HFFc6 (cell line): ENCODE results near the gene GFER. TPM values are rescaled to one million over a fixed set of nuclear protein-coding genes. Genes with fewer than 3 reads are reported as not detected.
"Not testable (repeated sequence)": the region's sequence is repeated elsewhere in the genome, so short reads cannot be mapped to it uniquely, and the experiment has no call there.

Experiments used
- DNase-seq: peaks from one replicate; pipeline ENCODE4 v3.0.0-alpha.2; 2018
- H3K27ac Mint-ChIP-seq: 2 replicates; pipeline ENCODE4 v1.8.0; 2020; ENCODE audit warnings: mild to moderate bottlenecking, mixed read lengths
- H3K27me3 Mint-ChIP-seq: 2 replicates; pipeline ENCODE4 v1.8.0; 2021; ENCODE audit warnings: mild to moderate bottlenecking, moderate library complexity, mixed read lengths; ENCODE audit not compliant: insufficient read depth
- H3K36me3 Mint-ChIP-seq: 2 replicates; pipeline ENCODE4 v1.8.0; 2021; ENCODE audit warnings: low read depth, mixed read lengths
- H3K4me1 Mint-ChIP-seq: 2 replicates; pipeline ENCODE4 v1.8.0; 2020; ENCODE audit warnings: low read depth, mixed read lengths
- H3K4me3 Mint-ChIP-seq: 2 replicates; pipeline ENCODE4 v1.8.0; 2020; ENCODE audit warnings: mild to moderate bottlenecking, moderate library complexity, mixed read lengths
- H3K9me3 Mint-ChIP-seq: 2 replicates; pipeline ENCODE4 v1.8.0; 2020; ENCODE audit warnings: mild to moderate bottlenecking, mixed read lengths
- CTCF ChIP-seq: fragments of 200-600 bp; sonication (generic); IDR thresholded peaks from 2 replicates; pipeline ENCODE4 v1.5.0; 2021; ENCODE audit warnings: antibody characterized with exemption, mild to moderate bottlenecking
- total RNA-seq, 6 experiments: library from RNA; stranded (reverse); fragmentation: NEBNext Ultra II Directional; extraction: Animal tissue kit (Norgen Biotek cat#: 25700); gene quantifications; 2 replicates in 1 of 6; 3 replicates in 5 of 6; pipeline ENCODE4 v1.2.3, GENCODE V29; 2021

The GFER gene
- total RNA-seq, 6 experiments from 2014 or later, result 28.8 to 45.5 (median 40.2) TPM

DNA sequence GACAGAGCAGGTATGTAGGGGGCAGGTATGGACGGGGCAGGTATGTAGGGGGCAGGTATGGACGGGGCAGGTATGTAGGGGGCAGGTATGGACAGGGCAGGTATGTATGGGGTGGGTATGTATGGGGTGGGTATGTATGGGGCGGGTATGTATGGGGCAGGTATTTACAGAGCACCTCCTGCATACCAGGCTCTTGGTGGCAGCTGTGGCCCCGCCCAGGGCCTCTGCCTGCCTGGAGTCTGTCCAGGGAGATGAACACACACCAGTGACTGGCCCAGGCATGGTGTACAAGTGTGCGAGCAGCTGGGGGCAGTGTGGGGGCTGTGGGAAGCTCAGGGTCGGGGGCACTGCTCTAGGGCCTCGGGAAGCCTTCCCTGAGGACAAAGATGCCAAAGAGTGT lies 33.9 kb upstream of the GFER start:
- no peaks in the 10 kb centered on the region for H3K9me3 Mint-ChIP-seq
- TF ChIP-seq CTCF, result no peak
- H3K4me3 Mint-ChIP-seq, result no peak overlapping the region
- H3K27me3 Mint-ChIP-seq, result peaks cover 9% of the 10 kb centered on the region
- no peak overlapping the region for H3K27ac Mint-ChIP-seq
- H3K4me1 Mint-ChIP-seq, result no peaks in the 10 kb centered on the region
- DNase-seq, result no peak
- H3K36me3 Mint-ChIP-seq, result no peaks in the 10 kb centered on the region

GRCh38 chr16:1950559-1950958 lies 33.4 kb upstream of the GFER start:
- no peak for TF ChIP-seq CTCF
- no peaks in the 10 kb centered on the region for H3K9me3 Mint-ChIP-seq
- DNase-seq, result no peak
- no peaks in the 10 kb centered on the region for H3K36me3 Mint-ChIP-seq
- peaks cover 10% of the 10 kb centered on the region for H3K27me3 Mint-ChIP-seq
- H3K27ac Mint-ChIP-seq, result no peak overlapping the region
- no peaks in the 10 kb centered on the region for H3K4me1 Mint-ChIP-seq
- H3K4me3 Mint-ChIP-seq, result no peak overlapping the region

DNA sequence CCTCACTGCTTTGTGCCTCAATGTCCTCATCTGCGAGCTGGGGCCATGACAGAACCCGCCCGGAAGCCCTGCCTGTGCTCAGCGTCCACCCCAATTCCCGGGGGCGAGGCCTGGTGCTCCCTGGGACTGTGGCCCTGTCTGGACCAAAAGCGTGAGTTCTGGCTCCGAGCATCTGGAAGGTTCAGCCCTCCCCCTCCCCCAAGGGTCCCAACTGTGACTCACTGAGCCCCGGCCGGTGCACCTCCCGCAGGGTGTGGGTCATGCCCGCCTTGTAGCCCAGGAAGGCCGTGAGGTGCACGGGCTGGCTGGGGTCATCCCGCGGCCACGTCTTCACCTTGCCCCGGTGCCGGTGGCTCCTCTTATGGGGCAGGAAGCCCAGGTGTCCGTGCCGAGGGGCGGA lies 30.3 kb upstream of the GFER start:
- Mint-ChIP-seq H3K27me3 (peaks cover 21% of the 10 kb centered on the region), H3K36me3 (no peaks in the 10 kb centered on the region), H3K9me3 (no peaks in the 10 kb centered on the region), H3K4me1 (no peaks in the 10 kb centered on the region), H3K4me3 (no peak overlapping the region), H3K27ac (no peak overlapping the region)
- no peak for TF ChIP-seq CTCF
- DNase-seq, result no peak

GRCh38 chr16:1957434-1958142 lies 26.4 kb upstream of the GFER start:
- Mint-ChIP-seq H3K4me1 (peaks cover 20% of the 10 kb centered on the region), H3K9me3 (peaks cover 13% of the 10 kb centered on the region), H3K27me3 (peaks cover 37% of the 10 kb centered on the region), H3K36me3 (peaks cover 26% of the 10 kb centered on the region)
- not testable (repeated sequence) for H3K4me3 Mint-ChIP-seq, DNase-seq, H3K27ac Mint-ChIP-seq

DNA sequence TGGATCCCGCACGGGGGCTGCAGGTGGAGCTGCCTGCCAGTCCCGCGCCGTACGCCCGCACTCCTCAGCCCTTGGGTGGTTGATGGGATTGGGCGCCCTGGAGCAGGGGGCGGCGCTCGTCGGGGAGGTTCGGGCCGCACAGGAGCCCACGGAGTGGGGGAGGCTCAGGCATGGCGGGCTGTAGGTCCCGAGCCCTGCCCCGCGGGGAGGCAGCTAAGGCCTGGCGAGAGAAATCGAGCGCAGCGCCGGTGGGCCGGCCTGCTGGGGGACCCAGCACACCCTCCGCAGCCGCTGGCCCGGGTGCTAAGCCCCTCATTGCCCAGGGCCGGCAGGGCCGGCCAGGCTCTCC lies 25.9 kb upstream of the GFER start:
- H3K4me3 Mint-ChIP-seq, DNase-seq, H3K27ac Mint-ChIP-seq: not testable (repeated sequence)
- H3K4me1 Mint-ChIP-seq, result peaks cover 24% of the 10 kb centered on the region
- peaks cover 37% of the 10 kb centered on the region for H3K27me3 Mint-ChIP-seq
- H3K9me3 Mint-ChIP-seq, result peaks cover 16% of the 10 kb centered on the region
- peaks cover 31% of the 10 kb centered on the region for H3K36me3 Mint-ChIP-seq

GRCh38 chr16:1958715-1959268 lies 25.2 kb upstream of the GFER start:
- peak overlapping the region; percentile 90 for H3K27ac Mint-ChIP-seq
- peaks cover 23% of the 10 kb centered on the region for H3K9me3 Mint-ChIP-seq
- DNase-seq, result no peak
- TF ChIP-seq CTCF, result no peak
- H3K27me3 Mint-ChIP-seq, result peaks cover 42% of the 10 kb centered on the region
- H3K4me3 Mint-ChIP-seq, result peak overlapping the region; percentile 94
- H3K4me1 Mint-ChIP-seq, result peaks cover 30% of the 10 kb centered on the region
- H3K36me3 Mint-ChIP-seq, result peaks cover 38% of the 10 kb centered on the region
